Stimulated activated CD4-positive, alpha-beta T cell treated with anti-CD3 and anti-CD28 coated beads, Interleukin-12 subunit alpha, Interleukin-12 subunit beta, amount 100 ng/mL, for 4 hours (primary cell): ENCODE measurements around the gene P2RY2.

Source experiments
- DNase-seq: peaks from one replicate; pipeline ENCODE4 v3.0.0-alpha.2; 2020

The P2RY2 gene

DNA sequence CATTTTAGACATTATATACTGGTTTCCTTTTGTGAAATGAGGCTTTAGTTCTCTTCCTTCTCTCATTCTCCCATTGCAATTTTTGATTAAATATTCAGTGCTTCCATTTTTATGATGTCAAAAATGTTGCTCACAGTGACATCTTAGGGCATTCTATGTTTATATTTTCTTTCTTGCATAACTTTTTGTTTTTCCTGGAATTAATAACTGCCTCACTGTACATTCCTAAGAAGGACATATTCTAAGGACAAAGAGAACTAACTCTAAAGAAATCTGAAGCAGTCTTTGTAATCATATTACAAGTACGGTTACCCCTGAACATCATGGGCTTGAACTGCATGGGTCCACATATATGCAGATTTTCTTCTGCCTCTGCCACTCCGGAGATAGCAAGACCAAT, 28.2 kb downstream of the P2RY2 start:
- no peak for DNase-seq

DNA sequence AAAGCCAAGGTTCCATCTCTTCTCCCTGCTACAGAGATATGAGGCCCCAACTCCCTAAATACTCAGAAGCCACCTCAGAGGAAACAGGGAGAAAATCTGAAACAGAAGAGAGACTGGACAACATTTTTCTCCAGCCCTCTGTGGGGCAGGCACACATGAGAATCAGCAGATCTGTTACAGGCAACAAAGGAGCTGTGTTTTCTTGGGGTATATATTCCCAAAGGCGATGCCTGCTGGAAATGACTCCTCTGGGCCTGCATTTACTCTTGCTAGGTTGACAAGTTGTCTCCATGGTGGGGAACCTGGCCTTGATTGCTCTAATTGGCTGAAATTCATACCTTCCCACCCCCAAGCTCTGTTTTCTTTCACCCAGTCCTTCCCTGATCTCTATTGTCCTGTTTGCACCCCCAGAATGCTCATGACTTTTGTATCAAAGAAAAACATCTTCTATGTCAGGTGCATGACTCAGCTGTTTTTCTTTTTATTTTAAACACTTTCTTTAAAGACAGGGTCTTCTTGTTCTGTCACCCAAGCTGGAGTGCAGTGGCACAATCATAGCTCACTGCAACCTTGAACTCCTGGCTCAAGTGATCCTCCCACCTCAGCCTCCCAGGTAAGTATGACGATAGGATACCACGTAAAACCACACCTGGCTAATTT, 30.6 kb downstream of the P2RY2 start:
- DNase-seq, result no peak

DNA sequence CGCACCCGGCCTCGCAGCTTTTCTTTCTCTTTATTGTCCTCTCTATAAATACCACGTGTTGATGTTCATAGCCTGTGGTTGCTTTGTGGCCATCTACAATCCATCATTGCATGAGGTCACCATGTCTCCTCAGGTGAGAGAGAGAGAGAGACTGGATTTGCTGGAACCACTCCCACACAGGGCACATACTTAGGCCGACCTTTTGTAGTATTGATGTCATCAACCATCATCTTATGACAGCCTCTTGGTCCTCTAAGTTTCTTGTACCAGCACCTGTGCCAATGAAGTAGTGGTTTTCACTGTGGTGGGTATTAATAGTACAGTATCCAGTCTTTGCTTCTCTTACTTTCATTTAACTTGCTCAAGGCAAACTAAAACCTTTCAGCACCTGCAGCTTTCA, 31.2 kb downstream of the P2RY2 start:
- DNase-seq, result no peak

DNA sequence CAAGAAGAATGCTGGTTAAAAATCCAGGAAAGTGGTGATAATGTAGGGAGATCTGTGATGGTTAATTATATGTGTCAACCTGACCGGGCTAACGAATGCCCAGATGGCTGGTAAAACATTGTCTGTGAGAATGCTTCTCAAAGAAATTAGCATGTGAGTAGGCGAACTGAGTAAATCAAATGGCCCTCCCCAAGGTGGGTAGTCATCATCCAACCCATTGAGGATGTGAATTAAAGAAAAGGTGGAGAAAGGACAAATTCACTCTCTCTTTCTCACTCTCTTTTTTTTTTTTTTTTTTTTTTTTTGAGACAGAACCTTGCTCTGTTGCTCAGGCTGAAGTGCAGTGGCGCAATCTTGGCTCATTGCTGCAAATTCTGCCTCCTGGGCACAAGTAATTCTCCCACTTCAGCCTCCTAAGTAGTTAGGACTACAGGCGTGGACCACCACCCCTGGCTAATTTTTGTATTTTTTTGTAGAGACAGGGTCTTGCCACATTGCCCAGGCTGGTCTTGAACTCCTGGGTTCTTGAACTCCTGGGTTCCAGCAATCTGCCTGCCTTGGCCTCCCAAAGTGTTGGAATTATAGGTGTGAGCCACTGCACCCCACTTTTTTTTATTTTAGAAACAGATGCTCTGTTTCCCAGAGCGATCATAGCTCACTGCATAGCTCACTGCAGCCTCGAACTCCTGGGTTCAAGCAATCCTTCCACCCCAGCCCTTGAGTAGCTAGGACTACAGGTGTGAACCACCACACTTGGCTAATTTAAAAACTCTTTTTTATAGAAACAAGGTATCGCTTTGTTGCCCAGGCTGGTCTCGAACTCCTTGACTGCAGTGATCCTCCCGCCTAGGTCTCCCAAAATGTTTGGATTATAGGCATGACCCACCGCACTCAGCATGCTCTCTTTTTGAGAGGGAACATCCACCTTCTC, 32.0 kb downstream of the P2RY2 start:
- no peak for DNase-seq

DNA sequence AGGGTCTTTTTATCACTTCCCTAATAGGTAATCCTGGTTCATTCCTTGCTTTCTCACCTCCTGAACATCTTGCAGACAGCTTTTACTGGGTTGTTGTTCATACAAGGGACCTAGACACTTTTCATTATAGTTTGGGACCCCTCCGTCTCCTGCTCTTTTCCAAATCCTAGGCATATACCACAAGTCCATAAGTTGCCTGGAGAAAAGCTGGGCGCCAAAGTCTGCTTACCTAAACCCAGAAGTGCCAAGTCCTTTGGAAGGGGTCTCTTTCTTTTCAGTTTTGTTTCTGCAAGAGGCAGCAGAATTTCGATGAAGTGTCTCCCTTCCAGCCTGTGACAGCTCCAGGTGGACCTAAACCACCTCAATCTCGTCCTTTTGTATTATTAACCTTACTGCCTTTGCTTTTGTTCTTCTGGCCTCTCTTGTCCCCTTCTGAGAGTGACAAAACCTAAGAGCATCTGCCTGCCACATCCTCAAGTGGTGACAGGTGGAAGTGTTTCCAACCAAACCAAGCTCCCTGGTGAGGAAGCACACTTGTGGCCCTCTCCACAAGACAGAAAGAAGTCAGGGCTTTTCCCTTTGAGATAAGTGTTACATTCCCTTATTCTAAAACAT, 34.6 kb downstream of the P2RY2 start:
- DNase-seq, result no peak

DNA sequence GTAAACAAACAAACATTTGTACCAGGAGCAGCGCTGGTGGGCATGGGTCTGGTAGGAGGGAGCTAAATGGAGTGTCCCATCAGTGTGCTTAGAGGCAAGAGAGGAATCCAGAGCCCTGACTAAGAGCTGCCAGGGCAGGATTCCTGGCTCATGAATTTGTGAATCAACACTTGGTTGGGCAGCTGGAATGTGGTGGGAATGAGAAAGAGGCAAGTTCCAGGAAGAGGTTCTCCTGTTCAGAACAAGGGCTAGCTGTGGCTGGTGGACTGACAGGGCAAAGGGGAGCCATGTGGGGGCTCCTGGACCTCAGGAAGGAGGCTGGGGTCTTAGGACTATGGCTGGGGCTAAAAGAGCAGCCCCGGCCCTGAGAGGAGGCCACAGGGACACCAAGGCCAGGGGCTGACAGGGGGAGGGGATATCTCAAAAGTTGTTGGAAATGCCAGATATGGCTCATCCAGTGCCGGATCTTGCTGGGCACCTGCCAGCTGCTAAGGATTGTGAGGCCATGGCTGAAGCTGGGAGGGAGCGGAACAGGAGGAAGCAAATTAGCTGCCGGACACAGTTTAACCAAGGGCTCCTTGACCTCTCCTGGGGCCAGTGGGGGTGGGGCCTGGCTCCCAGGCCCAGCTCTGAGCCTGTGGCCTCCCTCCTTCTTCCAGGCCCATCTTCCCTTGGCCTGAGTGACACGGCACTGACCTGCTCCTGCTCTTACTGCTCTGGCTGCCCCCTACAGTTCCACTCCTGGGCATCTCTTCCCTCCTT, 39.4 kb downstream of the P2RY2 start:
- no peak for DNase-seq

DNA sequence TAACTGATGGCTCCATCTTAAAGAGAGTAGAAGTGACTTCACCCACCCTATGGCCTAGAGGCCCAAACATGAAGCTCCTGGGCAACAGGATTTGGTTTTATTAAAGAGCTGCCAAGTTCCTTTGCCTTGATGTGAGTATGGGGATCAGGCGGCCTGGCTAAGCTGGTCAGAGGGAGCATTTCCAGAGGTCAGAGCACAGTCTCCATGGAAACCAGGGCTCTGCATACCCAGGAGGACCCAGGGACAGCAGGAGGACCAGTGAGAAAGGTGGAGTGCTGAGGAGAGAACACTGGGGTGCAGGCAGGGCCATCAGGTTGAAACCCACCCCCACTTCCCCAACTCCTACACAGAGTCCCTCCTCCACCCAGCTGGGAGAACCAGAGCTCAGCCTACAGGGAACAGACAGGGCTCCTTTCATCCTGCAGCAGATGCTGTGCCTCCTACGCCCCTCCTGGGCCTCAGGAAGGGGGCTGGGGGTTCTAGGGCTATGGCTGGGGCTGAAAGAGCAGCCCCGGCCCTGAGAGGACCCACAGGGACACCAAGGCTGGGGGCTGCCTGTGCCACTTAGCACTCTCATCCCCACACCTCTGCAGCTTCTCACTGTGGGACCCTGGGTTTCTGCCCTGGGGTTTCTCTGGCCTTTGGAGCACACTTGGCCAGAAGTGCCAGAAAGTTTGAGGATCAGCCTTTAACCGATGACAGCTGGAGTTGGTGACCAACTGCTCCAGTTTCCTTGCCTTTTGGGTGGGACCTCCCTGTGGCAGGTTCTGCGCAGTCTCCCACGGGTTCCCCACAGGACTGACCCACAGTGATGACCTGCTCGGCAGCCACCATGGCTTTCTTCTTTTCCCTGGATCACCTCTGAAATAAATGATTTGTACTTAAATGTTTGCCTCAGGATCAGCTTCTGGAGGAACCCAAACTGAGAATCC, 40.3 kb downstream of the P2RY2 start:
- DNase-seq, result no peak

DNA sequence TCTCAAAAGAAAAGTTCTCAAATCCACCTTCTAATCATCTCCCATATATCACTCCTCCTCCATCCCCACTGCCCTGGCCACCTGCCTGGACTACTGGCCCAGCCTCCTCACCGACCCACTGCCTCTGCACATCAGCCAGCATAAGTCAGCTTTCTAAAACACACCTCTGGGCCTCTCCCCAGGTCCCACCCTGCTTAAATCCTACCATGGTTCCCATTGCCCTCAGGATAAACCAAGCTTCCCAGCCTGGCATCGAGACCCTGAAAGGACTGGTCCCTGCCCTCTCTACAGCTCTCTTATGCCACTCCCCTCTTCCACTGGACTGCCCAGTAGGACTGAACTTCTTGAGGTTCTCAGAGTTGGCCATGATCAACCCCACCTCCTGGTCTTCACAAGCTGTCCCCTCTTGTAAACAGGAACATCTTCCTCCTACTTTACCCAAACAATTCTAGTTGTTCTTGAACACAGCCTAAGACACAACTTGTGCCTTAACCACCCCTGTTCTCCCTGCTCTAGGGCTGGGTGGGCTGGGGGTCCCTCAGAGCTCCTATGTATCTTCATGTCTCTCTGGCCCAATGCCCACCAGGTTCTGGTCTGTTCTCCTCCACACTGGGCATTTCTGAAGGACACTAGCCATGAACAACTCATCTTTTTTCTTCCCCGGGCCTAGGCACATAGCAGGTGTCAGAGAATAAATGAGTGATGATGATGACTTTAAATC, 41.5 kb downstream of the P2RY2 start:
- DNase-seq, result no peak

DNA sequence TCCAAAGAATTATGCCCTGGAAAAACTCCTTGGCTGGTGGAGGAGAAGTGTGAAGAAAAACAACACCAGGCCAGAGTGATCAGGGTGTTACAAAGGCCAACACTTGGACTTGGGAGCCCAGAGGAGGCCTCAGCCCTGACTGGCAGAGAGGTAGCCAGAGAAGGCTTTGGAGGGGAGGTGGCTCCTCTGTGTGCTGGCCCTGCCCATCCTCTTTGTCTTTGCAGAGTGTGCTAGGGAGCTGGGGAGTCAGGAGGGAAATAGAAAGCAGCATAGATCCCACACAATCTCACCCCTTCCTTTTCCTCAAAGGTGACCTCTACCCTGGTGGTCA, 42.0 kb downstream of the P2RY2 start:
- DNase-seq, result no peak

DNA sequence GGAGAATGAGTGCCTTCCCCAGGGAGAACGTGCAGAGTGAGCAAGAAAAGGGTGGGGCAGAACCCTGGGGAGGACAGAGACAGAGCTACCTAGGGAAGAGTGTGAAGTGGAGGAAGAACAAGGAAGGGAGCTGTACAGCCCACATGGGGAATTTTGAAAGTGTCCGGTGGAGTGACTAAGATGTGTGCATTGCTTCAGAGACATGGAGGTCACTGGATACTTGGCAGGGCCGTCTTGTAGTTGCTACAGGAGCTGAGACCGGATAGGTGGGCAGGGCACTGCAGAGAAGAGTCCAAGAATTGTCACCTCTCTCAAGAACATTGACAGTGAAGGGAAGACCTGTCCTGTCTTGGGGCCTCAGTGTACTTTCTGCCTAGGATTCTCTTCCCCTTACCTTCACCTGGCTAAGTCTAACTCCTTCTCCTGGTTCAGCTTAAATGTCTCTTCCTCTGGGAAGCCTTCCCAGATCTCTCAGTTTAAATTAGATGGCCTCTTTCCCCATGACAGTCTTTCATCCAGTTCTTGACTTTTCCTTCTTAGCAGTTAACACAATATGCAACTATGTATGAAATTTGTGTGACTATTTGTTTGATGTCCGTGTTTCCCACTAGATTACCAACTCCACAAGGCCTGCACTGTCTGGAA, 44.9 kb downstream of the P2RY2 start:
- DNase-seq, result no peak

DNA sequence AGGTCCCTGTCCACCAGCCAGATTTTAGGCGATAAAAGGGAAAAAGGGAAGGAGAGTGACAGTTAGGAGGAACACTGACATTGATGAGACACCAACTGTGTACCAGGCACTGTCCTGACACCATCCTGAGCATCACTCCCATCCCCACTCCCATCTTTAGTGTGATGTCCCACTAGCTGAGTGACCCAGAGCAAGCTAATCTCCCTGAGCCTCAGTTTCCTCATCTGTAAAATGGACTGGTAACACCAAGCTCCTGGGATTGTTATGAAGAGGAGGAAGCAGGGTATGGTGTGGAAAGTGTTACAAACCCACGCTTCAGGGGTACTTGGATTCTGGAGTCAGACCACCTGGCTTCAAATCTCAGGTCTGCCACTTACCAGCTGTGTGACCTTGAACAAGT, 45.6 kb downstream of the P2RY2 start:
- DNase-seq, result no peak

DNA sequence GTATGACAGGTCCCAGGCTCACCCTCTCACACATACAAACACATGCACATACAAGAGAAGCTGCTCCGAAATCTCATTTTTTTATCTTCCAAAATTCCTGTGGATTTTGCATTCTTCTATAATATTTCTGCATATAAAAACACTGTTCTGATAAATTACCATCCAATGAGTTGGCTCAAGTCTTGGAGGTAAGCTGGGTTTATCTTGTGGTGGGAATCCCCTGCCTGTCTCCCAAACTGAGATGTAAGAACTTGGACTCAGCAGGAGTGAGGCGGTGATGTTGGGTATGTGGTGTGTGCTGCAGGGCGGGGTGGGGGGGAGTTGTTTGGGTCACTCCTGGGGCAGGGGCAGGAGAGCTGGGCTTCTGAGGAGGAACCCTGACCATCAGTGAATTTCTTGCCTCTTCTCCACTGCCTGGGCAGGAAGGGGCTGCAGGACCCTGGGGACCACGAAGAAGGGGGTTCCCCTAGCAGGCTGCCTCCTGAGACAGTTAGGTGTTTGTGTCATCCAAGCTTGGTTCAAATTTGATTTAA, 47.3 kb downstream of the P2RY2 start:
- no peak for DNase-seq

DNA sequence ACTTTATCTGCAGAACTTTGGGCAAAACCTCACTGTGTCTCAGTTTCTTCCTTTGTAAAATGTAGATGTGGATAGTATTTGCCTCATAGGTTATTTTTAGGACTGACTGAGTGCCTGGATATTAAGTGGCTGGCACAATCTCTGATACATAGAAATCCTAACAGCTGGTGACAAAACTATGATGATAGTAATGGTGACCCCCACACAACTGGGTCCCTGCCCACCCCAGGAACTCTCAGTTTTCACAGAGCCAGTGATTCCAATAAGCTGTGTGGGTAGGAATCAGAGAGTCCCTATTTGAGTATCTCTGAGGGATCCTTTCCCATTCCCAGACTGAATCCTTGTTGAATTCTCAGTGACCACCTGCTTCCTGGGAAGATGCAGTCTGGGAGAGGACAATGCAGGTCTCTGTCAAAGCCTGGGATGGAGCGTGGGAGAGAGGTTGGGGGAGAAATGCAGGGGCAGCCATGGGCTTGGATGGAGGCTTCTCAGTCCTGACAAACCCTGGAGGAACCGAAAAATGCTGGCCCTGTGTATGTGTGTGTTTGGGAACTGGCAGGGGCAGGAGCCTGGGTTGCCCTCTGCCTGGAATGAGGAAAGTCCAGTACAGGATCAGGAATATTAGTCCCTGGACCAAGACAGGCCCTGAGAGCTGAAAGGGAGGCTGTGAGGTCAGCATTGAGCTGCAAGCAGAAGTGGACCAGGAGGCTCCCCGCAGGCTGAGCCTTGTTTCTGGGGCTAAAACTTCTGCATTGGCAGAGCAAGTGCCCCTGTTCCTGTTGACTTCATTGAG, 48.0 kb downstream of the P2RY2 start:
- DNase-seq, result no peak

DNA sequence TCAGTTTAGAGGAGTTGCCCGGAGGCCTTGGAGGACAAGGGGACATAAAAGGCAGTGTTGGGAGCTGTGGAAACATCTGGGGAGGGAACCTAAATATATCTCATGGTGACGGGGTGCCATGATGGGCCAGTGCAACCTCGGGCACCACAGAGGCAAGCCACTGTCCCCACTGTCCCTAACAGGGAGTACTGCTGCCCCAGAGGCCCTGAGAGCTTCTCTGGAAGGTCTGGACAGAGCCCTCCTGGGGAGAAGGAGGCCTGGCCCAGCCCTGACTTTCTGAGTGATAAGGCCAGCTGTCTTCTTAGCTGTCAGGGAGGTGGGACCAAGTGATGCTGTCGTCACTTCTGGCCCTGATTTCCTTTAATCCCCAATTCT, 48.6 kb downstream of the P2RY2 start:
- no peak for DNase-seq

DNA sequence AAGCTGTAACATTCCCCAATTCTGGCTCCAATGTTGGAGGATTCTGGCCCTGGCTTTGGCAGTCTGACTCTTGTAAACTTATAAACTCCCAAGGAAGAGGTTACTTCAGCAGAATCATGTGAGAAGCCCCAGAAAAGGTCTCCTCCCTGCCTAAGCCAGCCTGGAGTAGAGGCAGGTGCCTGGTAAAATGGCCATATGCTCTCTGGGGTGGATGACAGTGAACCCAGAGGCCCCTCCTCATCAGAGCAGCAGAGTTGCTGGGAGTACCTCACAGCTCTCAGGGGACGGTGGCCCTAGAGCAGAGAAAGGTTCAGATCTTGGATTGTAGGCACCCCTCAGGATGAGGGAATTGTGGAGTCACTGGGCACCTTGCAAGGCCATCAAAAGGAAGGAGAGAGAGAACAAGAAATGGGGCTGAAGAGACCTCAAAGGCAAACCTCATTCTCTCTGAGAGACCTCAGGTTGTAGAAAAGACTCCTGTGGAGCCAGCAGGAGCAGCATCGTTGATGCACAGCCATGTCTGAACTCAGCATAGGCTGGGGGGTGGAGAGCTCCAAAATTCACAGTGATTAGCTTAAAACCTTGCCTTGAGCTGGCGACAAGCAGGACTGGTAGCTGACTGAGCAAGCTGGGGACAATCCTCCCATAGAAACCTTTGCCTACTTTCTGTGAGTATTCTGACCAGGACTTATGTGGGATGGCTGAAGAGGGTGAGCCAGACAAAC, 49.2 kb downstream of the P2RY2 start:
- no peak for DNase-seq

DNA sequence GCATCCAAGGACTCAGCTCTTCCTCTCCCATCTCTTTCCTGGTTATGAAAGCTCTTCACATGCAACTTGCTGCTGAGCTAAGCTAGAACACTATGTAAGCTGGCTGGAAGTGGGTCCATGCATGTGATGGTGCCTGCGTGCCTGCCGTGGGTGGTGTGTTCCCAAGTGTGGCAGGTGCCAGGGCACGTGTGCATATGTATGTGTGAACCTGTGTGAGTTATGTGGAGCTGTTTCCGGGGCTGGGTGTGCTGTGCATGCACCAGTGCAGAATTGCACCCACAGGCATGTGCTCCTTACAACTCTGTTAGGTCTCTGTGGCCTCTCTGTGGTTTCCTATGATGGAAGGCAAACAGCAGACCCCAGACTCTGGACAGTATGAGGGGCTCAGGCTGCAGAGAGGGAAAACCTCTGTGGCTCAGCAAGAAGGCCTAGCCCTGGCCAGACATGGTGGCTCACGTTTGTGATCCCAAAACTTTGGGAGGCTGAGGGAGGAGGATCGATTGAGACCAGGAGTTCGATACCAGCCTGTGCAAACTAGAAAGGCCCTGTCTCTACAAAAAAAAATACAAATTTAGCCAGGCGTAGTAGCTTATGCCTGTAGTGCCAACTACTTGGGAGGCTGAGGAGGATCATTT, 49.9 kb downstream of the P2RY2 start:
- no peak for DNase-seq

DNA sequence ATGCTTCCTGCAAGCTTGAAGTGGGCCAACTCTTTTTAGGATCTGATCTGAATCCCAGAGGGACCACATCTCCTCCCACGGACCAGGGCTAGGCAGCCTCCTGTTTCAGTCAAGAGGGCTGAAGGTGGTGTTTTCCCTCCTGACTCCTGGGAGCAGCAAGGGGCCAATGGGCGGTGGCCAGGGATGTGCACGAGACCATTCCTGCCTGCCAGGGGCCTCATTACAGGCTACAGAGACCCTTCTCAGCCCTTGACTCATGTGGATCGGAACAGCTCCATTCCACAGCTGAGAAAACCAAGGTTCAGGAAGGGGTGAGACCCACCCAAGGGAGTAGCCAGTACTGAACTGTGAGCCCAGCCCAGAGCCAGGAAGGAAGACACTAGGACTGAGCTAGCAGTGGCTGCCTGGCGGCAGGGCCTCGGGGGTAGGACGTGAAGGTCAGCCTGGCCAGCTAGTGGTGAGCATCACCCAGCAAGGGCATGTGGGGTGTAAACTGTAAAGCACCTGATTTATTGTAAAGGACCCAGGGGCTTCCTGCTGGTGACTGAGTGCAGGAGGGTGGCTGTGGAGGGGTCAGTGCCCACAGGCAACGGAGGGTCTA, 50.7 kb downstream of the P2RY2 start:
- DNase-seq, result no peak

DNA sequence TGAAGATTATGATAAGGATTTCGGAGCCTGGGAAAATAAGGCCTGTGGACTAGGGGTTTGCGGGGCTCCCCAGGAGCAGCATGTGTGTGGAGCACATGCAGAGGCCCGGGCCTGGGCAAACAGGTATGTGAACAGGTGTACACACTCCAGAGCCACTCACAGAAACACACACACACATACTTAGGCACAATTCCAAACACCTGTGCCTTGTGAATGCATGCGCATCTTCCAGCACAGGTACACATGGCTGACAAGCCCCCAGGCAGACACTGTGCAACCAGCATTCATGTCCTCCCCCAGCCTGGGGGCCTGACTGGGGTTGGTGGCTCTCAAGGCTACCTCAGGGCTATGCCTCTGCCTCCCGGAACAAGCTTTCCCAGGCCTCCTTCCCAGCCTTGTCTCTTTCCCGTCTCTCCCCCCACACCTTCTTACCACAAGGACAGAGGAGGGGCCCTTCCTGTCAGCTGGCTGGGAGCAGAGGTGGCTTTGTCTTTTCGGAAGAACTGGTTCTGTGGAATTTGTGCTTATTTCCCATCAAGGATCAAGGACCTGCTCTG, 51.5 kb downstream of the P2RY2 start:
- no peak for DNase-seq
